Tibial artery (tissue), 4 donors: Measurements from ENCODE around the gene MGLL.

Experiments
- DNase-seq, 2 donors: peaks; one replicate each; pipeline ENCODE4 v3.0.0-alpha.2; 2019
- H3K27ac ChIP-seq, 2 donors: fragments of 200-600 bp; sonication (generic) in 1 of 2; 1 replicate in 1 of 2; 2 replicates in 1 of 2; pipeline ENCODE4 v1.5.1; 2018 to 2019; ENCODE audit warnings: mild to moderate bottlenecking in 1 of 2
- H3K27me3 ChIP-seq, 2 donors: fragments of 200-600 bp; sonication (generic) in 1 of 2; one replicate each; pipeline versions ENCODE4 v1.5.1 to v1.6.0; 2016 to 2019
- H3K36me3 ChIP-seq, 3 donors: fragments of 200-600 bp; sonication (generic) in 2 of 3; one replicate each; pipeline ENCODE4 v1.5.1; 2016 to 2019; ENCODE audit warnings: mild to moderate bottlenecking in 2 of 3
- H3K4me1 ChIP-seq, 4 donors: fragments of 200-600 bp; sonication (generic) in 2 of 4; 1 replicate in 3 of 4; 2 replicates in 1 of 4; pipeline ENCODE4 v1.5.1; 2016 to 2019
- H3K4me3 ChIP-seq, 2 donors: fragments of 200-600 bp; sonication (generic) in 1 of 2; 1 replicate in 1 of 2; 2 replicates in 1 of 2; pipeline ENCODE4 v1.5.1; 2018 to 2019; ENCODE audit warnings: mild to moderate bottlenecking in 2 of 2
- H3K9me3 ChIP-seq, 3 donors: fragments of 200-600 bp; sonication (generic) in 1 of 3; one replicate each; pipeline ENCODE4 v1.5.1; 2016 to 2019
- intact Hi-C: fragments of 100-400 bp; cut with DNase I; formaldehyde crosslinking; loops from one replicate; pipeline ENCODE4 v1.15.0; 2023; ENCODE audit warnings: low total_unique reads
- TF ChIP-seq, protein P1 (sequence below), 2 experiments: fragments of 200-600 bp in 1 of 2; fragments of 450-650 bp in 1 of 2; IDR thresholded peaks; one replicate each; pipeline ENCODE4 v1.5.1; 2017 to 2019; ENCODE audit warnings: antibody characterized with exemption in 2 of 2, mild to moderate bottlenecking in 1 of 2, moderate library complexity in 1 of 2

Gene MGLL

DNA sequence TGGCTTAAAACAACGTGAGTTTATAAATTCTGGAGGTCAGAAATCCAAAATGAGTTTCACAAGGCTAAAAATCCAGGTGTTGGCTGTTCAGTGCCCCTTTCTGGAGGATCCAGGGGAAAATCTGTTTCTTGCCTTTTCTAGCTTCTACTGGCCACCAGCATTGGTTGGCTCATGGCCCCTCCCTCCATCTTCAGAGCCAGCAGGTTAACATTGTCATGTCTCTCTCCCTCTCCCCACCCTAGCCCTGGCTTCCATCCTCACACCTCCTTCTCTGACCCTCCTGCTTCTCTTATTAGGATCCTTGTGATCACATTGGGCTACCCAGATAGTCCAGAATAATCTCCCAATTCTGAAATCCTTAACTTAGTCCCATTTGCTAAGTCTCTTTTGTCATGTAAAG lies 32.9 kb upstream of the MGLL start:
- H3K27ac ChIP-seq = no peak overlapping the region
- intact Hi-C loops = no loop called here
- TF ChIP-seq, protein P1, sequence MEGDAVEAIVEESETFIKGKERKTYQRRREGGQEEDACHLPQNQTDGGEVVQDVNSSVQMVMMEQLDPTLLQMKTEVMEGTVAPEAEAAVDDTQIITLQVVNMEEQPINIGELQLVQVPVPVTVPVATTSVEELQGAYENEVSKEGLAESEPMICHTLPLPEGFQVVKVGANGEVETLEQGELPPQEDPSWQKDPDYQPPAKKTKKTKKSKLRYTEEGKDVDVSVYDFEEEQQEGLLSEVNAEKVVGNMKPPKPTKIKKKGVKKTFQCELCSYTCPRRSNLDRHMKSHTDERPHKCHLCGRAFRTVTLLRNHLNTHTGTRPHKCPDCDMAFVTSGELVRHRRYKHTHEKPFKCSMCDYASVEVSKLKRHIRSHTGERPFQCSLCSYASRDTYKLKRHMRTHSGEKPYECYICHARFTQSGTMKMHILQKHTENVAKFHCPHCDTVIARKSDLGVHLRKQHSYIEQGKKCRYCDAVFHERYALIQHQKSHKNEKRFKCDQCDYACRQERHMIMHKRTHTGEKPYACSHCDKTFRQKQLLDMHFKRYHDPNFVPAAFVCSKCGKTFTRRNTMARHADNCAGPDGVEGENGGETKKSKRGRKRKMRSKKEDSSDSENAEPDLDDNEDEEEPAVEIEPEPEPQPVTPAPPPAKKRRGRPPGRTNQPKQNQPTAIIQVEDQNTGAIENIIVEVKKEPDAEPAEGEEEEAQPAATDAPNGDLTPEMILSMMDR (IDR thresholded peaks at IDR 0.05) = no peak

DNA sequence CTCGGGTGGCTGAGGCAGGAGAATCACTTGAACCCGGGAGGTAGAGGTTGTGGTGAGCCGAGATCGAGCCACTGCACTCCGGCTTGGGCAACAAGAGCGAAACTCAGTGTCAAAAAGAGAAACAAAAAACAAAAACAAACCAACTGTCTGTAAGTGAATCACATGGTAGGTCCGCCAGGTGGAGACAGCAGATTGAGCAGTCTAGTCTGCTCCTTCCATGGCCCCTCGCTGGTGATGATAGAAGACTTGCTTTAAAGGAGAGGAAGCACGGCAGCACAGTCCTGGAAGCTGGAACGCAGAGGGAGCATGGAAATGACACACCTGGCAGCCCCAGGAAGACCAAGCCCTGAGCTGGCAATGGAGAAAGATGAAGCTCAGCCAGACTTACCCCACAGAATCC lies 31.4 kb upstream of the MGLL start:
- Histone ChIP-seq H3K4me1 (no peaks in the 10 kb centered on the region), H3K4me3 (no peak overlapping the region), H3K36me3 (no peaks in the 10 kb centered on the region), H3K27ac (no peak overlapping the region), H3K9me3 (no peaks in the 10 kb centered on the region), H3K27me3 (no peaks in the 10 kb centered on the region)
- DNase-seq = no peak
- TF ChIP-seq, protein P1 (IDR thresholded peaks at IDR 0.05) = no peak
- intact Hi-C loops = no loop called here

More for the DNA sequence above, 32.9 kb upstream of the MGLL start:
- Histone ChIP-seq H3K4me3 (no peak overlapping the region), H3K4me1 (no peaks in the 10 kb centered on the region), H3K36me3 (no peaks in the 10 kb centered on the region), H3K27me3 (no peaks in the 10 kb centered on the region), H3K9me3 (no peaks in the 10 kb centered on the region)
- no peak for DNase-seq

DNA sequence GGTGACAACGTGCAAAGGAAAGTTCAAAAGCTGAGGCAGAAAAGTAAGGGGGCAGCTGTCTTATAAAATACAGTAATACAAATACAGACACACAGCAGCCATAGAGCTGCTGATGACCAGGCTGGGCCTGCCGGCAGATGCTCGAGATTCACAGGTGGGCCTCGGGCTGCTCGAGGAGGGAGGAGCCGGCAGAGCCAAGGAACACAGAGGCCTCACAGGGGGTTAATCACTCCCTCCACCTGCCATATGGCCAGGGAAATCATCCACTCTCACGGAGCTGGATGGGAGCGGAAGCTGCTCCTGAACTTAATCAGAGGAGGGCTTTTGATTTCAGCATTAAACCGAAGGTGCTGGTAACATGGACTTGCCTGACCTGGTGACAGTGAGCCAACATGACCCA lies 29.6 kb upstream of the MGLL start:
- H3K9me3 ChIP-seq = no peaks in the 10 kb centered on the region
- no peak for DNase-seq
- no peaks in the 10 kb centered on the region for H3K27me3 ChIP-seq
- H3K4me1 ChIP-seq = no peaks in the 10 kb centered on the region
- TF ChIP-seq, protein P1 (IDR thresholded peaks at IDR 0.05) = no peak
- intact Hi-C loops = no loop called here
- no peak overlapping the region for H3K27ac ChIP-seq
- no peak overlapping the region for H3K4me3 ChIP-seq
- H3K36me3 ChIP-seq = no peaks in the 10 kb centered on the region

- no peaks in the 10 kb centered on the region for H3K36me3 ChIP-seq
- no peak for DNase-seq
- no peaks in the 10 kb centered on the region for H3K4me1 ChIP-seq
- no peaks in the 10 kb centered on the region for H3K27me3 ChIP-seq
- no peaks in the 10 kb centered on the region for H3K9me3 ChIP-seq
- H3K27ac ChIP-seq = no peak overlapping the region
- intact Hi-C loops = no loop called here
- TF ChIP-seq, protein P1 (IDR thresholded peaks at IDR 0.05) = no peak
- no peak overlapping the region for H3K4me3 ChIP-seq
These were observed 27.1 kb upstream of the MGLL start for GRCh38 chr3:127849368-127849767.

GRCh38 chr3:127848131-127849129 lies 26.1 kb upstream of the MGLL start:
- TF ChIP-seq, protein P1 (IDR thresholded peaks at IDR 0.05) = no peak
- intact Hi-C loops = no loop called here
- H3K36me3 ChIP-seq = no peaks in the 10 kb centered on the region
- no peak overlapping the region for H3K4me3 ChIP-seq
- H3K9me3 ChIP-seq = no peaks in the 10 kb centered on the region
- no peak overlapping the region for H3K27ac ChIP-seq
- H3K27me3 ChIP-seq = no peaks in the 10 kb centered on the region
- no peaks in the 10 kb centered on the region for H3K4me1 ChIP-seq
- no peak for DNase-seq
